H1 (cell line): ENCODE measurements around the gene NR2F1-AS1. TPM values are rescaled to one million over a fixed set of nuclear protein-coding genes. Genes with fewer than 3 reads are reported as not detected.

Source experiments
- ASH2L ChIP-seq: fragments of 200-600, 300-600 bp; sonication (generic); IDR thresholded peaks from one replicate; pipeline ENCODE4 v1.7.1; 2017; ENCODE audit warnings: low read length
- CHD2 ChIP-seq: IDR thresholded peaks from 2 replicates; pipeline ENCODE4 v1.6.1; 2012; ENCODE audit warnings: low read length, improper control_type of control experiment
- E2F6 ChIP-seq: IDR thresholded peaks from 2 replicates; pipeline ENCODE4 v1.6.1; 2012; ENCODE audit warnings: inconsistent platforms
- EGR1 ChIP-seq: IDR thresholded peaks from 2 replicates; pipeline ENCODE4 v1.6.1; 2011; ENCODE audit warnings: low read depth, low read length, borderline replicate concordance
- EZH2 ChIP-seq: fragments of 200-600 bp; sonication (generic); IDR thresholded peaks from 2 replicates; pipeline ENCODE4 v1.7.1; 2012; ENCODE audit warnings: low read depth, mild to moderate bottlenecking, moderate library complexity, low read length, inconsistent platforms; ENCODE audit not compliant: severe bottlenecking
- KDM4A ChIP-seq: IDR thresholded peaks from one replicate; pipeline ENCODE4 v1.7.1; 2012; ENCODE audit warnings: low read depth, mild to moderate bottlenecking, moderate library complexity, low read length, inconsistent platforms; ENCODE audit not compliant: severe bottlenecking
- TAF1 ChIP-seq: IDR thresholded peaks from 2 replicates; pipeline ENCODE4 v1.6.1; 2011; ENCODE audit warnings: mild to moderate bottlenecking, low read depth, low read length
- TCF12 ChIP-seq: IDR thresholded peaks from 2 replicates; pipeline ENCODE4 v1.6.1; 2011; ENCODE audit warnings: low read depth, mild to moderate bottlenecking, low read length
- polyA plus RNA-seq, 7 experiments: library from polyadenylated mRNA; depleted of rRNA in 3 of 7; stranded (reverse) in 5 of 7; unstranded in 2 of 7; fragments of >200 nt in 5 of 7; fragments of 200-250 nt in 2 of 7; gene quantifications; 1 replicate in 5 of 7; 2 replicates in 1 of 7; 4 replicates in 1 of 7; pipeline versions ENCODE4 v1.2.1 to v1.2.3, GENCODE V29; 2011 to 2013; ENCODE audit warnings: missing spikeins in 2 of 7, mixed read lengths in 2 of 7
- total RNA-seq: library from RNA; stranded (reverse); fragmentation: NEBNext Ultra II Directional; extraction: Animal tissue kit (Norgen Biotek cat#: 25700); gene quantifications from 2 replicates; pipeline ENCODE4 v1.2.1, GENCODE V29; 2021

The NR2F1-AS1 gene
- total and polyA plus RNA-seq, 2 of the 8 experiments (the other 6 are each of a cell fraction or from before 2014, with no cell fraction given) = 1.6 to 5.6 TPM

- TF ChIP-seq E2F6 (peak; percentile 70), EZH2 (peak; percentile 99), CHD2 (no peak), TCF12 (0 out of 2 replicates have a peak, but pooled peaks have one; percentile 2), KDM4A (peak; percentile 35), TAF1 (peak; percentile 30; the same call in 1 of the 2 replicates), EGR1 (0 out of 2 replicates have a peak, but pooled peaks have one; percentile 7), ASH2L (peak; percentile 60)
These were observed 724 bp downstream of the NR2F1-AS1 start (continued) for GRCh38 chr5:93580063-93580926.
